GM19023 (cell line): ENCODE results near the gene LRP1B.
A peak's percentile ranks its signal among the peaks of the same experiment; 100 is the strongest.
"Not testable (repeated sequence)": the region's sequence is repeated elsewhere in the genome, so short reads cannot be mapped to it uniquely, and the experiment has no call there.

Experiments used
- ATAC-seq: cut with Tn5 transposase; IDR thresholded peaks from one replicate; pipeline ENCODE4 v1.9.1; 2021; ENCODE audit warnings: mild to moderate bottlenecking, moderate library complexity; ENCODE audit not compliant: unreplicated experiment

Gene LRP1B

GRCh38 chr2:140596447-140596846 is 1534.4 kb downstream of the LRP1B start:
- no peak for ATAC-seq

GRCh38 chr2:140595107-140595506 is 1535.7 kb downstream of the LRP1B start:
- no peak for ATAC-seq

GRCh38 chr2:140593132-140593531 is 1537.7 kb downstream of the LRP1B start:
- ATAC-seq: no peak

- ATAC-seq: no peak
Measured at GRCh38 chr2:140589696-140590095, 1541.1 kb downstream of the LRP1B start.

- no peak for ATAC-seq
Measured at GRCh38 chr2:140589273-140589672, 1541.5 kb downstream of the LRP1B start.

- peak; percentile 96 for ATAC-seq
Measured at GRCh38 chr2:140586379-140586778, 1544.4 kb downstream of the LRP1B start.

GRCh38 chr2:140585016-140585415 is 1545.8 kb downstream of the LRP1B start:
- no peak for ATAC-seq

GRCh38 chr2:140584471-140584870 is 1546.3 kb downstream of the LRP1B start:
- no peak for ATAC-seq

GRCh38 chr2:140580532-140581151 is 1550.2 kb downstream of the LRP1B start:
- no peak for ATAC-seq

GRCh38 chr2:140577453-140577852 is 1553.4 kb downstream of the LRP1B start:
- ATAC-seq: no peak

- no peak for ATAC-seq
Measured at GRCh38 chr2:140567734-140568133, 1563.1 kb downstream of the LRP1B start.

GRCh38 chr2:140565756-140566155 is 1565.1 kb downstream of the LRP1B start:
- no peak for ATAC-seq

GRCh38 chr2:140555701-140556100 is 1575.1 kb downstream of the LRP1B start:
- no peak for ATAC-seq

- no peak for ATAC-seq
Measured at GRCh38 chr2:140552634-140553033, 1578.2 kb downstream of the LRP1B start.

GRCh38 chr2:140551287-140551686 is 1579.5 kb downstream of the LRP1B start:
- no peak for ATAC-seq

GRCh38 chr2:140550821-140551220 is 1580.0 kb downstream of the LRP1B start:
- ATAC-seq: no peak

GRCh38 chr2:140544769-140545168 is 1586.0 kb downstream of the LRP1B start:
- not testable (repeated sequence) for ATAC-seq

GRCh38 chr2:140542627-140543026 is 1588.2 kb downstream of the LRP1B start:
- no peak for ATAC-seq

- no peak for ATAC-seq
Measured at GRCh38 chr2:140539242-140539875, 1591.5 kb downstream of the LRP1B start.

GRCh38 chr2:140529706-140530105 is 1601.1 kb downstream of the LRP1B start:
- ATAC-seq: no peak

GRCh38 chr2:140528982-140529381 is 1601.8 kb downstream of the LRP1B start:
- no peak for ATAC-seq

GRCh38 chr2:140526575-140526974 is 1604.2 kb downstream of the LRP1B start:
- ATAC-seq: no peak

- ATAC-seq: no peak
Measured at GRCh38 chr2:140512106-140512505, 1618.7 kb downstream of the LRP1B start.
